ENCODE results near the gene LEFTY1.

LEFTY1 gene

DNA sequence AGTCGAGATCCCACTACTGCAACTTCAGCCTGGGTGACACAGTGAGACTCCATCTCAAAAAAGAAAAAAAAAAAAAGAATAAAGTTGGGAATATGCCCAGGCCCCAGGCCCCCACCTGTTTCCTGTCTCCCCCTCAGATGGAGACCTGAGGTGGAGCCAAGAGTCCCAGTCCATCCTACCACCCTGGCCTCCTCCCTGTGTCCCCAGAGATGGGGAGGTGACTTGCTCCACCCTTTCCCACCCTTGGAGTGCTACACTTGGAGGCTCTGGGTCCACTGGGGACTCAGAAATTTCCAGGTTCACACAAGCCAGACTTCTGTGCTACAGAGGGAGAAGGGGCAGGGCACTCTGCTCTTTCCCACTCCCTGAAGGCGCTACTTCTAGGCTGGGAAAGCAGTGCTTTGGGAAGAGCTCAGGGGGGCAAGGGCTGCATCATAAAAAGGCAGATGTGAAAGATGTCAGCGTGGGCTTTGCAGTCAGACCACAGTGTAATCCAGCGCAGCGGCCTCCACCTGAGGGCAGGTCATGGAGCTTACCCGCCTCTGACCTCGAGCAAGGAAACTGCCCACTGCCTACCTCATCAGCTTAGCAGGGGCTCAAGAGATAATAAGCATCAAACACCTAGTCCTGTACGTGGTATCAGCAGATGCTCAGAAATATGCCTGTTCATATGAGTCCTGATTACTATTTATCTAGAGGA is 20.2 kb downstream of the LEFTY1 start:
- DNase-seq: no peak

DNA sequence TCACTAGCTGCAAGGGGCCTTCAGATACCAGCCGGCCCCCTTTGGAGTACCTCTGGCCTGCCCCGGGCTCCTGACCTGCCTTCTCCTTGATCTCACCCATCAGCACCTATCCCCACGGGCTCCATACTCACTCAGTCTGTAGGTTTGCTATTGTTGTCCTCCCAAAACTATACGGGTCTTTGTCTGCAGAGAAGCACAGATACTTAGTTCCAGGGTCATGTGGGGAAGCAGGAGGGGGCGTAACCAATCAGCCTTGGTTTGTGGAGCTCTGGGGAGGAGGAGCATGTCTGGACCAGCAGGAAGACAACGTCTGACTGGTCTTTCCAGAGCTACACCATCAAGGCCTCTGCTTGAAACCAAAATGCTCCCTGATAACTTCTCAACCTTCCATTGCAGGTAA is 22.0 kb downstream of the LEFTY1 start:
- no peak for DNase-seq

GRCh38 chr1:225866061-225866837 is 22.7 kb downstream of the LEFTY1 start:
- DNase-seq: no peak

DNA sequence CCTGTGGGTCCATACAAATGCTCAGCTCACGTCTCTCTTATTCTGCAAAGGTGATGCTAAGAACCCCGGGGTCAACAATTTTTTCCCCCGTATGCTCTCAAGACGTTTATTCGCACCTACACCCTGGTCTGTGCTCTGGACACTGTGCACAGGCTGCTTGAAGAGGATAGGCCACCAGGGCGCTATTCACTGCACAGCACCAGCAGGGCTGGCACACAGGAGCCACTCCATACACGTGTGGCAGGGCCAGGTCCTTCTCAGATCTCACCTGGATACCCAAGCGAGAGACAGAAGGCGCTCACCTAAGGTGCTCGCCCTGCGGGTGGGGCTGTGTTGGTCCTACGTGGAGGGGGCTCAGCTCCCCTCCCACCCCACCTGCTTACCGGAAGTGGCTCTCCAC is 23.4 kb downstream of the LEFTY1 start:
- DNase-seq: no peak

DNA sequence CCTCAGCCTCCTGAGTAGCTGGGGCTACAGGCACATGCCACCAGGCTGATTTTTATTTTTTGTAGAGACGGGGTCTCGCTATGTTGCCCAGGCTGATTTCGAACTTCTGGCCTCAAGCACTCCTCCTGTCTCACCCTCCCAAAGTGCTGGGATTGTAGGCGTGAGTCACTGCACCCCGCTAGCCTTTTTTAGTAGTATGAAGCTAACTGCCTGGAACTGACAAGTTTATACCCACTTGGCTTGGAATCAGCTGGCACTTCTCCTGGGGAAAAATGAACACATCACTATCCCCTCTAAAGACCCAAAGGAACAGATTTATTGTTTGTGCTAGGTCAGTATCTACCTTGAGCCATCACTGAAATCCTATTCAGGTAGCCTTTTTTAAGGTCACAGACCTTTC is 25.8 kb downstream of the LEFTY1 start:
- DNase-seq: no peak

GRCh38 chr1:225862581-225862950 is 26.4 kb downstream of the LEFTY1 start:
- DNase-seq: no peak

DNA sequence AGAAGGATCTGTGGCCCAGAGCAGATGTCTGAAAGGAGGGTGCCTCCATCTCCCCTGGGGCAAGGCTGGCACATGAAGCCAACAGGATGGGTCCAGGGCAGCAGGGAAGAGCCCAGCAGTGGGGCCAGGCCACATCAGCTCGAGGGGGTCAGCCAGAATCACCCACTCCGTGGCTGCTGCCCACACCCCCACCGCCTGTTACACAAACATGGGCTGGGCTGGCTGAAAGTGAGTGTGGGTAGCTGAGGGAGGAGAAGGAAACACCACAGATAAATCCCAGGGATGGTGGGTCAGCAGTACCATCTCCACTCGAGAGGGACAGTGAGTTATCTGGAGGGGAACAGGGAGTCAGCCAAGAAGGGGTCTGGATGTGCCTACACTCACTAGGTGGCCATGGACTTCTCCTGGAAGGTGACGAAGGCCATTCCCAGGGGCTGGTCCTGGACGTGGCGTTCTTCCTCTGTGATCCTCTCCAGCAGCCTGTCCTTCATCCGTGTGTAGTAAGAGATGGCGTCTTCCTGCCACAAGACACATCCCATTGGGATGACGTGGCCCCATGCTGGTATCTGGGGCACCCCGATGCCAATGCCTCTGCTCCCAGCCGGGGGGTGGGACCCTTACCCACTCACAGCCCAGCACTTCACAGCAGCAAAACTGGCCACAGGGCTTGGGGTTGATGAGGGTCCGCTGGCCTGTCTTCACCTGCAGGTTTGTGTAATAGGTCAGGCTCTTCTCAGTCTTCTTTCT is 26.9 kb downstream of the LEFTY1 start:
- no peak for DNase-seq

- DNase-seq: no peak
These were observed 28.0 kb downstream of the LEFTY1 start for GRCh38 chr1:225860876-225861441.

GRCh38 chr1:225860107-225860506 is 28.8 kb downstream of the LEFTY1 start:
- no peak for DNase-seq

DNA sequence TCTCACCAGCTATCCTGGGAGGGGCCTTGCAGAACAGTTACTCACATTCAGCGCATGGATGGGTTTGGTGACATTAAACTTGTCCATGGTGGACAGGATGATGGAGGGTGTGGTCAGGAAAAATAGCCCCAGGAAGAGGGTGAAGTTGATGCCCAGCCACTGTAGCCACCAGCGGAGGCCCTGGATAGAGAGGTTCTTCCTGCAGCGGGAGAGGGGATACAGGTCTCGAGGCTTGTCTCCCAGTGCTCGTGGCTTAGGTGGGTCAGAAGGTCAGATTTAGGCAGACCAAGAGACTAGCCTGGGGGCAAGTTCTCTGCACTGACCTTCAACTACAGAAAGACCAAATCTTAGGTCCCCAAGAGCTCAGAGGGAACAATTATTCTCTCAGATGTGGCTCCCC is 29.8 kb downstream of the LEFTY1 start:
- no peak for DNase-seq

DNA sequence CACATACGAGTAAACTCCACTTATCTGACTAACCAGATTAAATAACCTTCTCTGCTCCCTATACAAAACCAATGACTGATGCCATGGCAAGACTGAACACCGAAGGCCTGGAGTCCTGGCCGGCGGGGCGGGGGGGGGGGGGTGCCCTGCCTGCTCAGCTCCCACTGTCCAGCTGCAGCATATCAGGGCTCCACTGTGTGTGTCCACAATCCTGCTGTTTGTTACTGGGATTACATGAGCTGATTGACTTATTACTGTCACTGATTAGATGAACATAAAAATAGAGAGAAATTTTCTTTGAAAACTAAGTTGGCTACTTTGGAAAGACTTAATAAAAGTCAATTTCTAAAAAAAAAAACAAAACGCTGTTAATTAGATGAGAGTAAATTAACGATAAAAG is 31.7 kb downstream of the LEFTY1 start:
- no peak for DNase-seq

DNA sequence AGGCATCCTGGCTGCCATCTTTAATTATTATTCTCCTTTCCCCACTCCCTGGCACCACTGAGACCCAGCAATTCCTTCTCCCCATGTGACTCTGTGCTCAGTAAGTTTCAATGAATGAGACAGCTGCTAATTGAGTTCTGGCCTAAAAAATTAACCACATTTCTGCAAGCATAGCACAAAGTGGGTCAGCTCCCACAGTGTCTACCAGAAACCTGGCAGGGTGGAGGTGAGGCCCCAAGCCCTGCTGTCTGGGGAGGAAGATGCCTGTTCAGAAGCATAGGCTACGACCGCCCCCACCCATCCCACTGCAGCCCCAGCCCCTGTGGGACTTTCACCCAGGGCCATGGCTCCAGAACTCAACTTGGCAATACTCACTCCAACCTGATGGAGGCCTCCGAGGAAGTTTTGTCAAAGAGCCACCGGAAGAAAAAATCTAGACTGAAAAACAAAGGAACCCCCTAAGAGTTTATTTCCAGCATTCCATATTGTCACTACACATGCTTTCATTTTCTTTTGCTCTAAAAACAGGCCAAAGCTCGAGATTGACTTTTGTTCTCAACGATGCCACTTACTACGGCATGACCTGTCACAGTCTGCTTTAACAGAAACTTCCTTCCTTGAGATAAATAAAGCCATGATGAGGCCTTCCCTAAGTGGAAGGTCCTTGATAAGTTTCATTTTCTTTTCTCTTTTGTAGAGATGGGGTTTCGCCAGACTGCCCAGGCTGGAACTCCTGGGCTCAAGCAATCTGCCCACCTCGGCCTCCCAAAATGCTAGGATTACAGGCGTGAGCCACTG is 33.2 kb downstream of the LEFTY1 start:
- DNase-seq: no peak

- DNase-seq: no peak
These were observed 35.5 kb downstream of the LEFTY1 start for GRCh38 chr1:225853441-225853840.

GRCh38 chr1:225852413-225853124 is 36.4 kb downstream of the LEFTY1 start:
- DNase-seq: no peak

DNA sequence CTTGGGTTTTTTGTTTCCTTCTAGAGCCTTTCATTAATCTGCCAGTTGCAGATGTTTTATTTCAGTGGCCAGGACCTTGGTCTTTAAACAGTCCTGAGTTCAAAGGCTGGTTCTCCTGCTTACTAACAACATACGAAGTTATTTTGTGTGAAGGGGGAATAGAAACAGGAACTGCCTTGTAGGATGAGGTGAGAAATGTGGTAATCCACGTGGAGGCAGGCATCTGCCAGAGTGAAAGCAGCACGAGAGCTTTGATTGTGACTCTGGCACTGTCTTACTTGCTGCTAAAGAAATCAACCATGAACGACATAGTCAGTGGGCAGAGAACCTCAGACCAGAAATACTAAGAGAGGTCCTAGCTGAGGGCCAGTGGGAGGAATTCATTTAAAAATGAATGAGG is 37.1 kb downstream of the LEFTY1 start:
- no peak for DNase-seq

GRCh38 chr1:225850370-225850769 is 38.6 kb downstream of the LEFTY1 start:
- no peak for DNase-seq

DNA sequence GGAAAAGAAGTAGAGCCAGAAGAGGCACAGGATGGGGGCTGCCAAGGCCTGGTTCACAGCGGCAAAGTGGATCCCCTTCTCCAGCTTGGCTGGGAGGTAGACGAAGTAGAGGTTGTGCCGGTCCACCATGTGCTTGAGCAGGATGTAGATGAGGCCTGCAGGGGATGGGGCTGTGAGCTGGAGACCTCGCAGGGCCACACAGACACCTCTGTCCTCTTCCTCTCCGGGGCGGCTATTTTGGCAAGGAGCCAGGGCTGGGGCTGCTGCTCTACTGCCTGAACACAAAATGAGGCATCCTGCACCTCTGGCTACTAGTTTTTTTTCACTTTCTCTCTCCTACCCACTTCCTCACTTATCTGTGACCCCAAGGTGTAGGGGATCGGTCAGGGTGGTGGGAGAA is 39.0 kb downstream of the LEFTY1 start:
- DNase-seq: no peak

GRCh38 chr1:225848030-225848955 is 40.7 kb downstream of the LEFTY1 start:
- DNase-seq: no peak

DNA sequence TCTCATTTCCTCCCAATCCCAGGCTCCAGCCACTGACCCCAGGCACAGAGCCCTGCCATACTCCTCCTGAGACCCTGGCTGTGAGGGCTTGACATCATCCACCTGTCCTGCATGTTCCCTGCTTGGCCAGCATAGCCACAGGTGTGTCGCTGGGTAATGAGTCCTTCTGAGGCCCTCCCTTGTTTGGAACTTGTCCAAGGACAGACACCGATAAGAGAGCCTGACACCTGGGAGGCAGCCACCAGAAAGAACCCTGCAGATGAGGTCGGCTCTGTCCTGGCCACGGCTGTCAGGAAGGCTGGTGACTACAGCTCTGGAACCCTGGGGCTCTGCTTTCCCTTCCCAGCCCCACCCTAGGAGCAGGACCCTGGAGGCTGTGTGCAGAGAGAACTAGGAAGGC is 41.3 kb downstream of the LEFTY1 start:
- DNase-seq: no peak

DNA sequence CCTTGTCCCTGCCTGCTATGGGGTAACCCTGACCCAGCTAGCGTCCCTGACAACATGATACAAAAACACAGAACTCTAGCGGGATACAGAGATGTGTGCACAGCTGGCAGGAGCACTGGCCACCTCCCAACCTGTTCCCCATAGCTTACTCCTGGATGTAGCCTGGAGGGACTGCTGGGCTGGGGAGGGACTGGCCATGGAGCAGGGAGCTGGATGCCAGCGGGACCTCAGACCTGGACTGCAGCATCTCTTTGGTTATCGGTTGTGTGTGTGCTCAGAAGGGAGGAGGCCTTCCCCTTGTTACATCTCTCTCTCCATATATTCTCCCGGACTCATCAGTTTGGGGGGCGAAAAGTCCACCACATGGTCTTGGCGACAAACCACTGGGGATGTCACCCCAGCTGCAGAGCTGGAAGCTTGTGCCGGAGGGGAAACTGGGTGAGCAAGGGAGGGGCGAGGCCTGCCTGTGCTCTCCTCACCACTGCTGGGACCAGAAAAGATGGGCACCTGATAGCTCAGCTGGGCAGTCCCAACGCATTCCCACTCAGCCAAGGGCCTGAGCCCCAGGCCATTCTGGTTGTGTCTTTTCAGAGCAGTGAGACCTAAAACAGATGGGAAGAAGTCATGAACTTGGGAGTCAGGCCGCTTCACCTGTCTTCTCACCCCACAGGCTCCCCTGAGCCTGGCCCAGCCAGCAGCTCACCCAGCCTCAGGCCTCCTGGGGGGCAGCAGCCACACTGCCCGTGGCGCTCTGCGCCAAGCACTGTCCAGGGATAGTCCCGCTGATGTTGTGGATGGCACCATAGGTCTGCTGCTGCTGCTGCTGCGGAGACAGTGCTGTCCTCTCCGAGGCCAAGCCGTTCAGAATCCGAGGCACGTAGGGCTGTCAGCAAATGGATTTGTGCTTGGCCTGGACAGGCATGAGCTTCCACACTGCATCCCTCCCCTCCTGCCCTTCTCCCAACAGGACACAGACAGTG is 42.3 kb downstream of the LEFTY1 start:
- no peak for DNase-seq
